Brain pericyte (primary cell): Measurements from ENCODE around the gene NPC2.

Experiments
- DNase-seq: peaks from one replicate; pipeline ENCODE4 v3.0.0-alpha.2; 2012; ENCODE audit warnings: low read depth, low spot score

The NPC2 gene

DNA sequence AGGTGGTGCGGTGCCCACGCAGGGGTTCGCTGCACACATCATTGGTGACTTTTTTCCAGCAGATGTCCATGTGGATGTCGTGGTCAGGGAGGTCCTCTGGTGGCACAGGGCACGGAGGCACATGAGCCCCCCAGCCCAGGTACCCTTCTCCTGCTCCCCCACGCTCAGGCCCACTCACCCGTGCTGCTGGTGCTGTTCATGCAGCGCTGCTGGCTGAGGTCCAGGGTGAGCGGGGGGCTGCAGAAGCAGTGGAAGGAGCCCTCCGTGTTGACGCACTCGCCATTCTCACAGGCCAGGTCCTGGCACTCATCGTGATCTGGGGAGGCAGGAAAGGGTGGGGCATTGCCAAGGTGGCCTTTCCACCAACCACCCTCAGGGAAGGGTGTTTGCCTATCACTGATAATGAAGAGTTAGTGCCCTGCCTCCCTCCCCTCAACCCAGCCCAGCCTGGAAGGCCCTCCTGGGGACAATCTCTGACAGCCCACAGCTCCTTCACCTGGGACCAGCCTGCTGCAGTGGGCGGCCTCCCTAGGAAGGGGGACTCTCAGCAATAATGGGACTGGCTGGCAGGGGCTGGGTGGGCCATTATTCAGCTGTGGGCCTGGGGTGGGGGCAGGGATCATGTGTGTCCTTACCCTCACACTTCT, 10.3 kb upstream of the NPC2 start:
- DNase-seq, result no peak

DNA sequence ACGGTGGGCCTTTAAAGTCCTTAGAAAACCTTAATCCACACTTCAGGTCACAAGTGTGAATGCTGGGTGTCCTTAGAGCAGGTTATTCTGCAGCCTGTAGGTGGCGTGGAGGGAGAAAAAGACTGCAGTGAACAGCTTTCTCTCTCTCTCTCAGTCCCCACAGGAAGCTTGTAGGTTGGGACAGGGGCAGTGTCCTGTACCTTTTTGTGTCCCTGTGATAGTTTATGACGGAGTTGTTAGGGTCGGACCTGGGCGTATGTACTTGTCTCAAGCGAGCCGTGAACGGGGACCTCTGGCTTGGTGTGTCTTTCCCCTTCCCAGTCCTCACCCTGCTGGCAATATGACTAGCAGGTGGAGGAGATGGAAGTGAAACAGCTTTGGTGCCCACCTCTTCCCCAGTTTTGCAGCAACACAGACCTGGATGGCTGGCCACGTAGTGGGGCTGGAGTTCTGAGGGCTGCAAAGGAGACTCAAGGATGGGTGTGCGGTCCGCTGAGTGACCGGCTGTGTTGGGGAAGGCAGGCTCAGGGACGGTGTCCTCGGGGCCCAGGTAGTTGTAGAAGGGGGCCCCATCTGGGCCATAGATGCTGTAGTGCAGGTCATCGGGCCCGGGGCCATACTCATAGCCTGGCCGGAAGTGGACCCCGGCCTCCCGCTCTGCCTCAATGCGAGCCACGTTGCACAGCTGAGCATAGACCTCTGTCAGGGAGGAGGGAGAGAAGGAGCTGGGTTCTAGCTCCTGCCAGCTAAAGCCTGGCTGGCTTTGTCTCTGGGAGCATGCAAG, 9.3 kb upstream of the NPC2 start:
- DNase-seq, result no peak

DNA sequence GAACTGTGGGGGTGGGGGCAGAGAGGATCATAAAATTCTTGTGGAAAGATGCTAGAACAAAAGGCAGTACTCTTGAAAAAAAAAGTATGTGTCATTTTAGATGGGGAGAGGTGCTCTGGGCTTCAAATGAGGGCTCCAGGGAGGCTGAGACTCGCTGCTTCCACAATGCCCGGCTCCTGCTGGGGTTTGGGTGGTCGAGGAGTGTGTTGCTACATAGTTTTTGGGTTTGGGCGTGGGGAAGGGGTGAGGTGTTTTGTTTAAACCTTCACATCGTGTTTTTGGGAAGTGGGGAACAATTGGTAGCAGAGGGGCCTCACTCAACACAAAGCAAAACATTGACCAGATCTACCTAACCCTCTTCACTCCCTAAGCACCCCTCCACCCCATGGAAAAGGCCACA, 8.6 kb upstream of the NPC2 start:
- no peak for DNase-seq

DNA sequence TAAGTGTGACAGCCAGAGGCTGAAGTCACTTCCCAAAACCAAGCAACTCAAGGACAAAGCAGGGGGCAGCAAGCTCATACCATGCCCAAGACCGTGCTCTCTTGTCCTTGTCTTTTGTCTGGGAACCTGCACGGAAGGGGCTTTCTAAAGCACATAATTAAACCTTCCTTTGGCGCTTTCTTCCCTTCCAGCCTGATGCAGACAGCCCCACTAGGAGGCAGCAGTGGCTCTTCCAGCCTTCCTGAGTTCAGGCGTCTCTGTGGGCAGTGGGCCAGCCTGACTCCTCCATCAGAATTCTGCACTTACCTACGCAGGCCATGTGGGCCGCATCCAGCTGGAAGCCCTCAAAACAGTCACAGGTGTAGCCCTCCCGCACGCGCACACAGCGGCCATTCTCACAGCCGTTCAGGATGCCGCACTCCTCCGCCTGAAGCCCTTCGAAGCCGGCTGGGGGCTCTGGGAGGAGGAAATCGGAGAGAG, 8.1 kb upstream of the NPC2 start:
- no peak for DNase-seq

DNA sequence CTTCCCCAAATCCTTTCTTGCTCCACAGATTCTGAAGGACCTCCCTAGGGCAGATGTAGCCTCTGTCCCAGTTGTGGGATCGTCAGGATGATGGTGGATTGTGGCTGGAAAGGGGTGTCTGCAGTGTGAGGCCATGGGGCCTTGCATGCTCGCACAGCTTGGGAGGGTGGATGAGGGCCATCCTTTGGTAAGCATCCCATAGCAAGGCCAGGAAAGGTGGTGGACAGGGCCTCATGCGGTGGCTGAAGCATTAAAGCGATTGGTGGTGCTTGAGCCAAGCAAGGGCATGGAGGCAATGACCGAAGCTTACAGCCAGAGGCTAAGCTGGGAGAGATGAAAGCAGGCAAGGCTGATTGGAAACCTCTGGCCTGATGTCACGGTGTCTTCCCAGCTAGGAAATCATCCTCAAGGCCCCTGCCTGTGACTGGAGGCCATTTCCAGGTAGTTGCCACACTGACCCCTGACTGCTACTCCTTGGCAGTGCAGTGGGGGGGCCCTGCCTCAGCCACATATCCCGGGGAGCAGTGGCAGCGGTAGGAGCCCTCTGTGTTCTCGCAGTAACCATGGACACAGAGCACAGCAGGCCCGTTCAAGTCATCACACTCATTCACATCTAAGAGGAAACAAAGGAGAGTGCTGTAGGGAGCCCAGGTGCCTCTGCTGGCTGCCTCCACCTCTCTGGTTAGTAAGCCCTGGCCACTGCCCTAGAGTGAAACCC, 7.5 kb upstream of the NPC2 start:
- no peak for DNase-seq

DNA sequence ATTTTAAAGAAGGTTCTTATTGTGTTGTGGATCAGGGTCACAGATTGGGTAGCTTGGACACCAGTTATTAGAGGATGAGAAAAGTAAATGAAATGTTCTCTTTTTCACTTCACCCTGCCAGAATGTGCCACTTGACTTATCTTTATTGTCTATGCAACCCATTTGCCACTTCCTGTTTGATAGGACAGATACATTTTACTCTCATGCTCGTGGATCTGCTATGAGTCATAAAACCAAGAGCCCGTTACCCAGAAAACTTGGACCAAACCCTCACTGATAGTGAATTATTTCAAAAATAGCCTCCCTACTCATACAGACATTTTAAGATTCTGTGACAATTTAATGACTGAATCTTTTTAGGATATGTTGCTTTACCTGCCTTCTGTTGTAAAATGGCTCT, 2.3 kb upstream of the NPC2 start:
- no peak for DNase-seq

DNA sequence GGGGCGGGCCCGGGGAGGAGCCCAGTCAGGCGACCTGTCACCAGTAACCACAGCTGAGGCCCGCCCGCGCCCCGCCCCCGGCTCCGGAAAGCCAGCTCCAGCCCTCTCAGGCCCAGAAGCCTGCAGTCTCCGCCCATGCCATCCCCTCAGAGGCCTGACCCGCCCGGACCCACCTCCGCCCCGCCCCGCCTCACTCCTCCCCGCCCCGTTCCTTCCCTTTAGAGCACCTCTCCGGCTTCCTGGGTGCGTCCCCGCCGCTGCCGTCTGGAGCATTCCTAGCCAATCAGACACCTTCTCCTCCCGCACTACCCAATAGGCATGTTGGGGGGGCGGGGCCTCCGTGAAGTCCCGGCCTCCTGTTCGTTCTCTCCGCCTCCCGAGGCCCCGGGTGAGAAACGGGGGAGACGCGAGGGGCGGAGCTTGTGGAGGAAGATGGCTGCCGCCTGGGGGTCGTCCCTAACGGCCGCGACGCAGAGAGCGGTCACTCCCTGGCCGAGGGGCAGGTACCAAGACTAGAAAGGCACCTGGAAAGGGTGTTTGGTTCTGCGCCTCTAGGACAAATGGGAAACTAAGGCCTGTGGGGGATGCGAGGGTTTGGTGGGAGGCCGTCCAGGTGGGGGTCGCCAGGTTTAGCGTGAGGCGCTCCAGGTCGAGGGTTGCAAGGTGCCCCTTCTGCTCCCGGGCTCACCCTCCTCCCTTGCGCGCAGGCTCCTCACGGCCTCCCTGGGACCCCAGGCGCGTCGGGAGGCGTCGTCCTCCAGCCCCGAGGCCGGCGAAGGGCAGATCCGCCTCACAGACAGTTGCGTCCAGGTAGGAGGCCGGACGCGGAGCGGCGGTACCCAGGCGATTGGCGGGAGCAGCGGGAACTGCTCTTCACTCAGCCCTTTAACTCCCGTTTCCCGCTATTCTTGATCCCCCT, 497 bp upstream of the NPC2 start, which contains the start of gene ISCA2:
ISCA2 (plus strand) TSS at position 423 of the 919 bp plus-strand sequence; CDS start at position 433, 10 bp downstream.
- DNase-seq, result peak; percentile 97

DNA sequence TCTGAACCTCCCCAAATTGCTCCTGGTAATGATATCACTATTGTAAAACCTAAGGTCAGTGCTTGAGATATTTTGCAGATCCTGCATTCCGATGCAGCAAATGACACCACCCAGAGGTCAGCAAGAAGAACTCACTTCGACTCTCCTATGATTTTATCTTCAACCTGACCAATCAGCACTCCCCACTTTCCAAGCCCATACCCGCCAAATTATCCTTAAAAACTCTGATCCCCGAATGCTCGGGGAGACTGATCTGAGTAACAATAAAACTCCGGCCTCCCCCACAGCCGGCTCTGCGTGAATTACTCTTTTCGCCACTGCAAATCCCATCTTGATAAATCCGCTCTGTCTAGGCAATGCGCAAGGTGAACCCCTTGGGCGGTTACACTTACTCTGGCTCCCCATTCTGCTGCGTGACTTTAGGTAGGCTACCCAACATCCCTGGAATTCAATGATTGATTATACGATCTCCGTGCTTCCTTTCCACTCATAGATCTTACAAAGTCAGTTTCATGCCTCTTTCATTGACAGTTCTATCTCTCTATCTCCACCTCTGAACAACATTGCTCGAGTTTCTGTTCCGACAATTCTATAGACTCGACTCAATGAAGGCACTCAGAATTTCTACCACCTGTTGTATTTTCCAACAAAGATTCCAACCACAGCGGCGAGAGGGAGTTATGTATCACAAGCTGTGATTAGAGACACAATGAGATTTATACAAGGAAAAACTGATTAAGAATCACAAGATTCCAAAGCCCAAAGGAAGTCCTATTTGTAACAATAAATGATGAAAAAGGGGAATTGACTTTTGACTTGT, 939 bp downstream of the NPC2 start:
- no peak for DNase-seq

DNA sequence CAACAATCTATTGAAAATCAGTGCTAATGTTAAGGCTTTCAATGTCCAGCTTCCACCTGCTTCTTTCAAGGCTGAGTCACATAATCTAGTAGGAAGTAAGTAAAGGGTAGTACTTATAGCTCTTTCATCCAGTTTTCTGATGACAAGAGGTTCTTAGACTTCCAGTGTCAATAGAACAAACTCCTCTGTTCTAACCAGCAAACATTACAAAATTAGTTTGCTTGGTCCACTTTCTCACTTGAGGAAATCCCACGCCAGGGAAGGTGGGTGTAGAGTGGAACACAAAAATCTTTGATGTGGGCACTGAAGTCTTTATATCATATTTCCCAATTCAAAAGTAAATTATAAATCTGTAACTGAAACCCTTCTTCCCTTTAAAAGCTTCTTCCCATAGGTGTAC, 2.6 kb downstream of the NPC2 start:
- no peak for DNase-seq

DNA sequence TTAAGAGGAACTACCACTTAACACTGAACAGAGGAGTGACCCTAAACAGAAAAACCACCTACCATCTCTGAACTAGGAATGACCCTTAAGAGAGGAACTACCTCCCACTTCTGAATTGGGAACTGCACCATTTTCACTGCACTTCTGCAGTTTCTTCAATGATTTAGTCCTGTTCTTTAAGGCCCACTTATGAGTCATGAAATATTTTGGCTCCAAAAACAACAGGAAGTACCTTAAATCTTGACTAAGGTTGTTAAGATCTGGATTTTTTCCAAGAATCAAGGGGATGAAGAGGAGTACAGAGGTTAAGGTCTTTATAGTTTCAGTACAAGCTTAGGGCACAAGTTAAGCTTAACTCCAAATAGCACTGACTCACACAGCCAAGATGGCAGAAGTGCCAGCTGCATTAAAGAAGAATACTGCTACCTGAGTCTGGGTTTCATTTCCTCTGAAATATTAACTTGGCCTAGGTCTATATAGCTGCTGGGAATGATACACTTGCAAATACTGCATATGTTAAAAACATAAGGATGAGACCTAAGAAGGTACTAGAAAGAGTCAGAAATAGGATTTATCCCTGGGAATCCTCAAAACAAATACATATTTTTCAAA, 4.2 kb downstream of the NPC2 start:
- no peak for DNase-seq

DNA sequence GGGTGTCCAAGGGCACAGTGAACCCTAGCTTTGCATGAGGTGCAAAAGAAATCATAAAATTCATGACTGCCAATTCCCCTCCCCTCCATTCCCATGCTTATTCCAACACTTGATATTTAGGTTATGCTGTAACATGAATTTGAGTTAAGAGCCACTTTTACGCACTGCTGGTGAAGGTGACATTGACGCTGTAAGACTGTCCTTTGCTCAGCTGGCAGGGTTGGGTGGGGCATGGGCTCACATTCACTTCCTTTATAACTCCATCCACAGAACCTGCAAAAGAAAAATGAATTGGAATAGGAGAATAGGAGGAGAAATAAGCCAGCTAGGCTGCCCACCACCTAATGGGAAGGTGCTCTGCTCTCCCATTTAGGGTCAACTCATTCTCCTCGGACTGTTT, 6.9 kb downstream of the NPC2 start:
- no peak for DNase-seq

DNA sequence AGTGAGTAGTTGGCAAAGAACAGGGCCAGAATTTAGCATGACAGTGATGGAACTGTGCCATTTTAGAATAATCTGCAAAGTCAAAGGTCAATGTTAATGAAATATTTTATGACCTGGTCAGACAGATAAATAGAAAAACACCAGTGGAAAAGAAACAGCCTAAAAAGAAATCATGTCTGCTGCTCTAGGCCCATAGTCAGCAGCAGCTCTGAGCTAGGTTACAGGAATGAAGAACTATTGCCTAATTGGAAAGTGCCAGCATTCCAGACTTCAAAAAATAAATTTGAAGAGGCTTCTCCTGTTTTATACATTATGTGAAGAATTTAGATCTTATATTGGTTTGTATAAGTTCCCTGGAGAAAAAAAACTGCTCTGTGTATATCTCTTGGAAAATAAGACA, 9.8 kb downstream of the NPC2 start:
- DNase-seq, result no peak

DNA sequence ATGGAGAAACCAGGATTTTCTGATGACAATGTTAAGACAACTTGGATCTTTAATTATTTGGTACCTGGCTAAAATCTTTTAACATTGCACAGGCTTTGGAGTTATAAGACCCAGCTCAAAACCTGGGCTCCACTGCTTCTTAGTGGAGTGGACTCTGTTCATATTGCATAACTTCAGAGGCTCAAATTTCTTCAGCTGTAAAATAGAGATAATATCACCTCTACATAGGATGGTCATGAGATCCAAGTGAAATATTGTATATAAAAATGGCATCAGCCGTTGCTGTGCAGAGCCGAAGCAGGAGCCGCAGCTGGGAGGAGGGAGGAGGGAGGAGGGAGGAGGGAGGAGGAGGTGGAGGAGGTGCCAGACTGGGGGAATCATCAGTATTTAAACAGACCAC, 10.5 kb downstream of the NPC2 start:
- DNase-seq, result no peak

DNA sequence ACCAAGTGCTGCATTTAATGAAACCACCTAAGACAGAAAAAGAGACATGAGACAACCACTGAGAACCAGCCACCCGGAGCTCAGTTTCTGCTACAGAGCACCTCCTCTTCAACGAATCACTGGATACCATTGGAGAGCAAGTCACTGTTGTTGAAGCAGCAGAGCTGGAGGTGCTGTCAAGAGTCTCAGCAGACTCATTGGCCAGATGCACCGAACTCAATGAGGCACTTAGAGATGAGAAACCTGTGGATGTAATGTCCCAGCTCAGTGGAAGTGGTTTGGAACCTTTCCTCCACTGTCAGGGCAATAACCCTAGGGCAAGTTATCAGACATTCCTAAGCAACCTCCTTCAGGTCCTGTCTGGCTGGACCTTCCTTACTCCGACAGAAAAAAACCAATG, 13.1 kb downstream of the NPC2 start:
- no peak for DNase-seq

DNA sequence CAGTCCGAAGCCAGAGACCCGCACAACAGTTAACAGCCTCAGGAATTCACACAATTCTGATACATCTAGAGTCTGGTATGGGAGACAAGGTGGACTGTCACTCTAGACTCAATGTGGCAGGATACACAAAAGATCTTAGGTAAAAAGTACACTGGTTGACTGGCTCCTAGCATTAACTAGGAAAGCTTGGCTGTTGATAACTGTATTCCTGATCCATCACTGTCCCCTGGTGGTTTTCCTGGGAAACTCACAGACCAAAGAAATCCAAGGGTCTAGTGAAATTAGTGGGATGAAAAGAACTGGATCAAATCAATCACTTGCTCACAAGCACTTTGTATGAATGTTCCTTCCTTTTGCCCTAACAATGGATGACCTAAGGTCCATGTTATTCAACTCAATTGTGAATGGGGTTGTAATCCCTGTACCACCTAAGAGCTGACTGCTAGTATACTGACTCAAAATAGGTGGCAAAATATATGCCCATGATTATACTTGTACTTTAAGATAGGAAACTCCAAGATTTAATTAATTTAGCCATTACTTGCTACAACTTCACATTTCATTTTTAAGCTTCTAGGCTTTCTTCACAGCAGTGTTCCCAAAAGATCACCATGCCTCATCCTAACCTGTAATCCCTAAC, 14.0 kb downstream of the NPC2 start:
- DNase-seq, result no peak

DNA sequence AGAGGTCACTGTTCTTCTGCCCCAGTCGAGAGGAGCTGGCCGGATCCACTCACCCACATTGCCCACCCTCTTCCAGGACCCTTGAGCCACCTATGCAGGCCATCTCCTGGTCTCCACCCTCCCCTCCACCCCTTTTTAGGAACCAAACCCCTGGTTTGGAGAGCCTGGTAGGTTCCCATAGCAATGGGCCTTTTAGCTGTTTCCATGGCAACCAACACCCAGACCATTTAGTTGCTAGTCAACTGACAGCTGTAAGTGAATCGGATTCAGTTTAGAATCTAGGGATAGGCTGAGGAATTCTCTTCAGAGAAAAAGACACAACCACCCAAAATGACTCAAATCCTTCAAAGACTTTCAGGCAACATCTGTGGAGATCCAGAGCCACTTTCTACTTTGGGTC, 16.5 kb downstream of the NPC2 start:
- DNase-seq, result no peak

DNA sequence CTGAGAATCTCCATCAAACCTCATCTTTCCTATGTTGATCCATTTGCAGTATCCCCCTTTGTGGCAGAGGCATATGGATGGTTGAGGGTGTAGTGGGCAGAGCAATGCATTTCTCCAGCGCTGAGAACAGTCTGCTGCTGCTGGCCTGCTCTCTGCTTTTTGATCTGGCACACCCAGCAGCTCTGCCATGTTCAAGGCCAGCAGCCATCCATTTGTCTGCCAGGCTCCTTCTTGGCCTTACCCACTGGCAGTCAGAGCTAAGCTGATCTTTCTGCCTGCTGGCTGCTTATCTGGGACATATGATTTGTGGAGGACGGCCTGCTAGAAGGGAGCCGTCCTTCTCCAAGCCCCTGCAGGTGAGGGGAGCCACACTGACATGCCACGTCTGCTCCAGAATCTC, 17.0 kb downstream of the NPC2 start:
- no peak for DNase-seq

DNA sequence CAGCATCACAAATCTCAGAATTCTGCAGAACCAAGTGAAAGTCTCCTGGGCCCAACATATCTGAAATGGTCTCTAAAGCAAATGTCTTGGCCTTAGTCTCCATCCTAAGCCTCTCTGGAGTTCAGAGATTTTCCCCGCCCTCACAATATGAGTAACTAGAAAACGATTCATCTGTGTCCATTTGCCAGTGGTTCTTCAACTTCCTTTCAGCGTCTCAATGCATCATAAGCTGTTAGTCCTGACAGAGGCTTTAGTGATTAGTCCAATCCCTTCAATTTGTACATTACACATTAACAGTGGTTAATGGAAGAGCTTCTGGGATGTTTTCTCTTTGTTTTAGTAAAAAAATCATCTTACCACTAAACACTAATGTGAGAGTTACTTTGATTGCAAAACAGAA, 17.4 kb downstream of the NPC2 start:
- no peak for DNase-seq

DNA sequence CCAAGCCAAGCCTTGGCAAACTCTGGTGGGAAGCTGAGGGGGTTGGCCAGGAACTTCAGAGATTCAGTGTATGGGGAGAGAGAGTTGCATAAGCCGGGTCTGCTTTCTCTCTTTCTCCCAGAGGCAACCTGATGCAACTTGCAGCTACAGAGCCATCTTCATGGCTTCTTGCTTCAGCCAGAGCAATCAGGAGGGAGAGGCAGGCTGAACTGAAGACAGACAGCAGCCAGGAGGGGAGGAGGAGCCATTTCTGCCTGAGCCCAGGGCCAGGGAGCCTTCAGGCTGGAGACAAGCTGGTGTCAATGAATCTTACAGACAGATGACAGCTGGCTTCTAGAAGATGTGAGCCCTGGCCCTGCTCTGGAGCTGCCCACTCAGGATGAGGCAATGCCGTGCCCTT, 18.7 kb downstream of the NPC2 start:
- no peak for DNase-seq

DNA sequence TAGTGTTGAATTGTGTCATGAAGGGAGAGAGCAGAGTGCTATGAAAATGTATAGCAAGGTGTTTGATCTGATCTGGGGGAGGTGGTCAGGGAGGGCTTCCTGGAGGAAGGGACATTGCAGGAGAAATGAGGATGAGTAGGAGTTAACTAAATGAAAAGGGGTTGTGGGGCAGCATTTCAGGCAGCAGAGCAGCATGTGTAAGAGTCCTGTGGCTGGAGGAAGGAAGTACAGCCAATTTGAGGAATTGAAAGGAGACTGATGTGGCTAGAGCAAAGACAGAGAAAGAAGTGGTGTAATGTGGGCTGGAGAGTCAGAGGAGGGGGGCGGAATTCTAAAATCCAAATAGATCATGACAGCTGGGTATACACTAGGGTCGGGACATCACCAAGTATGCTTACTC, 20.5 kb downstream of the NPC2 start:
- DNase-seq, result no peak
